HG03135 (cell line): ENCODE measurements around the gene PITHD1.
A peak's percentile ranks its signal among the peaks of the same experiment; 100 is the strongest.
"Not testable (repeated sequence)": the region's sequence is repeated elsewhere in the genome, so short reads cannot be mapped to it uniquely, and the experiment has no call there.

ENCODE experiments used
- ATAC-seq: cut with Tn5 transposase; IDR thresholded peaks from one replicate; pipeline ENCODE4 v1.9.1; 2021; ENCODE audit warnings: mild to moderate bottlenecking, moderate library complexity; ENCODE audit not compliant: unreplicated experiment

The PITHD1 gene

DNA sequence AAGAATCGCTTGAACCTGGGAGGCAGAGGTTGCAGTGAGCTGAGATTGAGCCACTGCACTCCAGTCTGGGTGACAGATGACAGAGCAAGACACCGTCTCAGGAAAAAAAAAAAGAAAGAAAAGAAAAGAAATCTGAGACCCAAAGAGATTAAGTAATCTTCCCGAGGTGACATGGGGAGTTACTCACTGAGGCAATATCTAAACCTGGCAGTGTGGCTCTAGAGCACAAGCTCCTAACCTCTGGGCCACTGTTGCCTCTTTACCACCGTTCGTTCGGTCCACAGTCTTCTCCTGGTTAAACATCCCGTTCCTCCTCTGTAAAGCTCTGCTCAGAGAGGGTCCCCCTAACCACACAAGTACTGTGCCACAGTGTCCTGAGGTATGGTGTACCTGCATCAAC lies 45.5 kb downstream of the PITHD1 start:
- no peak for ATAC-seq

DNA sequence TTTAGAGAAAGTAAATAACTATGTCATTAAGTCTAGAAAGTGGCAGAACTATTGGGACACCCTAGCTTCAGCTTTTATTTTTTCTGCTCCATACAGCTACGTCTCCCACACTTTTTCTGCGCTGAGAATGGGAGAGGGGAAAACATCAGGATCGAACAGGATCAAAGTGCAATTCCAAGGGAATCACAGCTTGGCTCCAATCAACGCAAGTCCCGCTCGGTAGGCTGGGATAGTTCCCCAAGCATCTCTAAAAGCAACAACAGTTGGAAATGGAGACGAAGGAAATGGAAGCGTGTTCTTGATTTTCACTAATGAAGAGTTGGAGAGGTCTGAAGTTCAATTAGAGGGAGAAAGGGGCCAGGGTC lies 46.5 kb downstream of the PITHD1 start:
- ATAC-seq: no peak

DNA sequence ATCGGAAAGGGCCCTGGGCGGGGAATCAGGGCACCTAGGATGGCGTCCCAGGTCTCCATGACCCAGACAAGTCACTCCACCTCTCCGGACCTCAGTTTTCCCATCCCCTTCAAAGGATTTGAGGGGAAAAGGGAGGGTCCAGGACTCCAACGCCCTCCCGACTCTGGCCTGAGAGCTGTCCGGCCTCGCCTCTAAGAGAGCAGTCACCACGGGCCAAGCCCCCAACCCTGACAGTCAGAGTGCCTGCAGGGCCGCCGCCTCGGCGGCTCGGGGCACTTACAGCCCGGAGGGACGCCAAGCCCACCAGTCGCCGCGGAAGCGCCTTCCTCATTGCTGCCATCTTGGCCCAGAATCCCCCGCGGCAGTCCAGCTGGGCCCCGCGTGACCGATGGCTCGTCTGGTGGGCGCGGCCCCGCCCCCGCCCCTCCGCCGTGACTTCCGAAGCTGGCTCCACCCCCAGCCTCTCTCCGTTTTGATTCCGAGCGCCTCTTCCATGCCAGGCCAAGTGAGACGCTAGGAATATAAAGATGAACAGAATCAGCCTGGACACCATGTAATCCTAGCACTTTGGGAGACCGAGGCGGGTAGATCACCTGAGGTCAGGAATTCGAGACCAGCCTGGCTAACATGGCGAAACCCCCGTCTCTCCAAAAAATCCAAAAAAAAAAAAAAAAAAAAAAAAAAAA lies 47.0 kb downstream of the PITHD1 start, which contains the start of gene HMGCL:
TSS of gene HMGCL (minus strand) at position 354 of the 686 bp plus-strand sequence. CDS start at position 340, 14 bp downstream.
- peak; percentile 76 for ATAC-seq

DNA sequence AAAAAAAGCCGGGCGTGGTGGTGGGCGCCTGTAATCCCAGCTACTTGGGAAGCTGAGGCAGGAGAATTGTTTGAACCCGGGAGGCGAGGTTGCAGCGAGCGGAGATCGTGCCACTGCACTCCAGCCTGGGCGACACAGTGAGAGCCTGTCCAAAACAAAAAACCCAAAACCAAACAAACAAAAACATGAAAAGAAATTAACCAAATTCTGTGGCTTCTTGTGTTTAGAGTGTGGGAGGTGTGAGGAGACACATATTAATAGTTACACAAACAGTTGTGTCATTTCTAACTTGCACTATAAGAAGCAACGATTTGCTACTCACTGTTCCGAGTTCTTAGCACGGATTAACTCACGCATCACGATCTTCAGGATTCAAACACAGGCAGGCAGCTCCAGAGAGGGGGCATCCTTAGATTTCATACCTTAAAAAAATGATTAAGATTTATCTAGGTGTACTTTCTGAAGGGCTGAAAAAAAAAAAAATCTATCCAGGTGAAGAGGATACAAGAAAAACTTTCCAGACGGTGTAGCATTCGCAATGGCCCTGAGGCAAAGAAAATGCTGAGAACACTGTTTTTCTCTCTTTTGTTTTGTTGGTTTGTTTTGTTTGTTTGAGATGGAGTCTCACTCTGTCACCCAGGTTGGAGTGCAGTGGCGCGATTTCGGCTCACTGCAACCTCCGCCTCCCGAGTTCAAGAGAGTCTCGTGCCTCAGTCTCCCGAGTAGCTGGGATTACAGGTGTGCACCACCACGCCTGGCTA lies 47.7 kb downstream of the PITHD1 start:
- no peak for ATAC-seq

DNA sequence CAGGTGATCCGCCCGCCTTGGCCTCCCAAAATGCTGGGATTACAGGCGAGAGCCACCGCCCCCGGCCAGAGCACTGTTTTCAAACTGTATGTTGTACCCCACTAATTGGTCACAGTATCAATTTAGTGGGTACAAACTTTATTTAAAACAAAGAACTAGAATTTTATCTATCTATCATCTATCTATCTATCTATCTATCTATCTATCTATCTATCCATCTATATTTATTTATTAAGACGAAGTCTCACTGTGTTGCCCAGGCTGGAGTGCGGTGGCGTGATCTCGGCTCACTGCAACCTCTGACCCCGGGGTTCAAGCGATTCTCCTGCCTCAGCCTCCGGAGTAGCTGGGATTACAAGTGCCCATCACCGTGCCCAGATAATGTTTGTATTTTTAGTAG lies 48.4 kb downstream of the PITHD1 start:
- not testable (repeated sequence) for ATAC-seq

DNA sequence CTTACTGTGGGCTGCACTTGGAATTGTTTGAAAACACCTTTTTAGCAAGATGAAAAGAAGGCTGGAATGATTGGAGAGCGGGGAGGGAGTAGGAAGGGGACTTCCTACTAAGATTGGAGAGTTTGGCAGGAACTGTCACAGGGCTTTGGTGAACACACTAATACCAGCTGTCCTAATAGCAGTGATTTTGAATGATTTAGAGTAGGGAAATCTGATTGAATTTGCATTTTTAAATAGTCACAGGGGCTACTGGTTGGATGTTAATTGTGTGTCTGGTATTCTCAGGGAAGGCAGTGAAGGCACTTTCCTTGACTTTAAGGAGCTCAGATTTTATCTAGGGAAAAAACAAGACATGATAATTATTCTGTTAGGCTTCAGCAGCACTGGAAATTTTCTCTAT lies 49.5 kb downstream of the PITHD1 start:
- no peak for ATAC-seq

DNA sequence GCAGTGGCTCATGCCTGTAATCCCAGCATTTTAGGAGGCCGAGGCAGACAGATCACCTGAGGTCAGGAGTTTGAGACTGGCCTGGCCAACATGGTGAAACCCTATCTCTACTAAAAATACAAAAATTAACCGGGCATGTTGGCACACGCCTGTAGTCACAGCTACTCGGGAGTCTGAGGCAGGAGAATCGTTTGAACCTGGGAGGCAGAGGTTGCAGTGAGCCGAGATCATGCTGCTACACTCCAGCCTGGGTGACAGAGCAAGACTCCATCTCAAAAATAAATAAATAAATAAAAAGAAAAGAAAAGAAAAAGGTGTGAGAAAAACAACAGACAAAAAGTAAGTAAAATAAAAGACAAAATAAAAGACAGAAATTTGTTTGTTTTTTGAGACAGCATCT lies 55.9 kb downstream of the PITHD1 start:
- not testable (repeated sequence) for ATAC-seq

DNA sequence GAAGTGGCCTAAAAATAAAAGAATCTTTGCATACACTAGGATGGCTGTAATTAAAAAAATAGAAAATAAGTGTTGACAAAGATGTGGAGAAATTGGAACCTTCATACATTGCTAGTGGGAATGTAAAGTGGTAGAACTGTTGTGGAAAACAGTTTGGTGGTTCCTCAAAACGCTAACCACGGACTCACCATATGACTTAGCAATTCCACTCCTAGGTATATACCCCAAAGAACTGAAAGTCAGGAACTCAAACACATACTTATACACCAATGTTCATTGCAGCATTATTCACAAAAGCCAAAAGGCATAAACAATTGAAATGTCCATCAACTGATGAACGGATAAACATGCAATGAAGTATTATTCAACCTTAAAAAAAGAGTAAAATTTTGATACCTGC lies 57.8 kb downstream of the PITHD1 start:
- ATAC-seq: no peak
